GM10248 (cell line): ENCODE data around the gene TTC23.

Experiments
- CTCF ChIA-PET: fragments of 300-600 bp; sonication (Branson Sonifier 250); formaldehyde crosslinking; extraction: SDS; loops from one replicate; lab custom pipeline; 2021; ENCODE audit warnings: antibody characterized with exemption; lab: Yijun Ruan, JAX
- POLR2A ChIA-PET: fragments of 350-650 bp; sonication (Branson Sonifier 250); formaldehyde crosslinking; extraction: SDS; loops from one replicate; lab custom pipeline; 2020; ENCODE audit warnings: antibody characterized with exemption; lab: Yijun Ruan, JAX
- DNase-seq: peaks from one replicate; pipeline ENCODE4 v3.0.0; 2012; ENCODE audit errors: extremely low spot score
- TF ChIP-seq, protein P1 (sequence below): IDR thresholded peaks from 2 replicates; pipeline ENCODE4 v1.5.1; 2012; ENCODE audit warnings: mild to moderate bottlenecking, low read depth; ENCODE audit errors: extremely low read depth, missing control alignments, control extremely low read depth

The TTC23 gene

GRCh38 chr15:99282121-99282520, 32.7 kb upstream of the TTC23 start:
- POLR2A ChIA-PET, result interaction anchor here (0.6 kb wide), 1 partner anchor 329 kb away, joined by 3 read pairs; no protein-coding TSS in a partner anchor

DNA sequence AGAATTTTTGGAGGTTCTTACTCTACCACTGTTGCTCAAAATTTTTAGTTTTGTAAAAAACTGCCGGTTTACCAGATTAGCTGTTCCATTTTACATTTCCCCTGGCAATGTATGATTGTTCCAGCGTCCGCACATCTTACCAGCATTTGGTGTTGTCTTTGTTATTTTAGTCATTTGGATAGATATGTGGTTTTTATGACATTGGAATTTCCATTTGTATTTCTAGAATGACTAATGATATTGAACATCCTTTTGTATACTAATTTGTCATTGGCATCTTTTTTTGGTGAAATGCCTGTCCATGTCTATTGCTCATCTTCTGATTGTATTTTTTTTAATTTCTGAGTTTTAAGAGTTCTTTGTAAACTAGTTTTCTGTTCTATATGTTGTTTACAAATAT, 30.4 kb upstream of the TTC23 start:
- CTCF ChIA-PET, result interaction anchor here (1.4 to 13.7 kb wide), 2 partner anchors 423 to 475 kb away, joined by 3 to 154 read pairs; no protein-coding TSS in a partner anchor

More at GRCh38 chr15:99282121-99282520, 32.7 kb upstream of the TTC23 start:
- TF ChIP-seq, protein P1, sequence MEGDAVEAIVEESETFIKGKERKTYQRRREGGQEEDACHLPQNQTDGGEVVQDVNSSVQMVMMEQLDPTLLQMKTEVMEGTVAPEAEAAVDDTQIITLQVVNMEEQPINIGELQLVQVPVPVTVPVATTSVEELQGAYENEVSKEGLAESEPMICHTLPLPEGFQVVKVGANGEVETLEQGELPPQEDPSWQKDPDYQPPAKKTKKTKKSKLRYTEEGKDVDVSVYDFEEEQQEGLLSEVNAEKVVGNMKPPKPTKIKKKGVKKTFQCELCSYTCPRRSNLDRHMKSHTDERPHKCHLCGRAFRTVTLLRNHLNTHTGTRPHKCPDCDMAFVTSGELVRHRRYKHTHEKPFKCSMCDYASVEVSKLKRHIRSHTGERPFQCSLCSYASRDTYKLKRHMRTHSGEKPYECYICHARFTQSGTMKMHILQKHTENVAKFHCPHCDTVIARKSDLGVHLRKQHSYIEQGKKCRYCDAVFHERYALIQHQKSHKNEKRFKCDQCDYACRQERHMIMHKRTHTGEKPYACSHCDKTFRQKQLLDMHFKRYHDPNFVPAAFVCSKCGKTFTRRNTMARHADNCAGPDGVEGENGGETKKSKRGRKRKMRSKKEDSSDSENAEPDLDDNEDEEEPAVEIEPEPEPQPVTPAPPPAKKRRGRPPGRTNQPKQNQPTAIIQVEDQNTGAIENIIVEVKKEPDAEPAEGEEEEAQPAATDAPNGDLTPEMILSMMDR, result no peak
- CTCF ChIA-PET, result interaction anchor here (1.0 to 5.3 kb wide), 7 partner anchors 9 to 473 kb away, joined by 3 to 60 read pairs (median 8); no protein-coding TSS in a partner anchor
- DNase-seq, result no peak

DNA sequence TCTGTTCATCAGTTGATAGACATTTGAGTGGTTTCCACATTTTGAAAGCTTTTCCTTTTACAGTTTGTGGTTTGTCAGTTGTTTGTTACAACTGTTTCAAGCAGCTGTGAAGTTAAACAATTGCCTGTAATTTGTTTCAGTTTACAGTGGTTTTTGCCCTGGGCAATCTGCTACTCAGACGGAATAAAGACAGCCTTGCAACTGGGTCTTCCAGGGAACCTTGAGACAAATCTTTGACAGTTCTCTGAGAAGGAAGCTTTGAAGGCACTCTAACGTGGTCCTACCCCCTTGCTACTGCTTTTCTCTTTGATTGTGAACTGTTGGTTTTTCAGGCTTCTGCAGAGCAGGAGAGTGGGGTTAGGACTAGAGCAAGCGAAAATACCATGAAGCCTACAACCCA, 29.9 kb upstream of the TTC23 start:
- TF ChIP-seq, protein P1, result no peak
- ChIA-PET CTCF (interaction anchor here (1.4 to 13.7 kb wide), 2 partner anchors 423 to 476 kb away, joined by 3 to 154 read pairs; no protein-coding TSS in a partner anchor), POLR2A (no interaction called here)
- no peak for DNase-seq

More for the DNA sequence above, 30.4 kb upstream of the TTC23 start:
- TF ChIP-seq, protein P1, result no peak
- no peak for DNase-seq
- POLR2A ChIA-PET, result no interaction called here

DNA sequence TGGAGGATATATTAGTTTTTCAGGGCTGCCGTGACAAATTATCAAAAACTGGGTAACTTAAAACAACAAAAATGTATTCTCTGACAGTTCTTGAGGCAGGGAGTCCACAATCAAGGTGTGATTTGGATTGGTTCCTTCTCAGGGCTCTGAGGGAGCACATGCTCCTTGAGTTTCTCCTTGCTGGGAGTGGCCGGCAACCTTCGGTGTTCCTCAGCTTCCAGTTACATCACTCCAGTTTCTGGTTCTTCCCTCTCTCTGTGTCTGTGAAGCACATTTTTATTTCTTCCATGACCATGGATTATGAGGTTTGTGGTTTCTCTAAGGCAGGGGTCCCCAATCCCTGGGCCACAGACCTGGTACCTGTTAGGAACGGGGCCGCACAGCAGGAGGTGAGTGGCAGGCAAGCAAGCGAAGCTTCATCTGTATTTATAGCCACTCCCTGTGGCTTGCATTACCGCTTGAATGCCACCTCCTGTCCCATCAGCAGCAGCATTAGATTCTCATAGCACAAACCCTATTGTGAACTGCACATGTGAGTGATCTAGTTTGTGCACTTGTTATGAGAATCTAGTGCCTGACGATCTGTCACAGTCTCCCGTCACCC, 26.2 kb upstream of the TTC23 start:
- POLR2A ChIA-PET, result no interaction called here
- TF ChIP-seq, protein P1, result no peak
- no peak for DNase-seq
- CTCF ChIA-PET, result interaction anchor here (1.1 to 13.7 kb wide), 6 partner anchors 8 to 480 kb away, joined by 3 to 154 read pairs (median 51); partner anchors contain the start of gene LYSMD4

DNA sequence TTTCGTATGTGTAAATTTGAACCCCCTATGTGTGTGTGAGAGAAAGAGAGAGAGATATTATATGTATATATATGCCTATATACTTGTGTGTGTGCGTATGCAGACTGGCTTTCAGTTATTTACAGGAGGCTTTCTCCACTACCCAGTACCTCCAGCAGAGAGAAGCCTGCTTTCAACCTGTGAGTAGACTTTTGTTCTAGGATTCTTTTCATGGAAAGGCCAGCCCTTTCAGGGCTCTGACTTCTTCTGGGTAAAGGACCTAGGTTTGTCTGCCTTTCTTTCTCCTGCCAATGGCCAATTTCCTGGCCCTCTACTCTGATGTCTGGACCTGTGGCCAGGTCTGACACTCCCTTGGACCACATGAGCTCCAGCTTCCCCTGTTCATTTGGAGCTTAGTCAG, 25.7 kb upstream of the TTC23 start:
- DNase-seq, result no peak
- CTCF ChIA-PET, result interaction anchor here (1.1 to 13.7 kb wide), 7 partner anchors 8 to 480 kb away, joined by 3 to 154 read pairs (median 60); partner anchors contain the start of gene LYSMD4

DNA sequence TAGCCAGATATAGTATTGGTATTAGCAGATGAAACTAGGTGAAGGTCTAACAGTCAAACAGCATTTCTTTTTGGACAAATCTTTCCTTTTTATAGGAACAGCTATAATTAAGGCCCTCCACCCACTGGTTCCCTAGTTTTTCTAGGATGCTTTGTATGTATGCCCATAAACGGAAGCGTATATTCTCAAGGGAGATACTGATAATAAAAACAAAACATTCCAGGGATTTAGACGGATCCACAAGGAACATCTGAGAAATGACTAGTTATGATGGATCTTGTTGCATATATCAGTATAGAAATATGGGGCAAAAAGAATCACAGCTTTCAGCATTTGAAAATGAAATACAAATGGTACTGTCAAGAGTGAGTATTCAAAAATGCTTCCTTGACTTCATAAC, 24.4 kb upstream of the TTC23 start:
- TF ChIP-seq, protein P1, result no peak
- DNase-seq, result no peak
- CTCF ChIA-PET, result interaction anchor here (0.9 to 13.7 kb wide), 17 partner anchors 9 to 652 kb away, joined by 3 to 154 read pairs (median 11); partner anchors contain the start of genes LRRC28 and LYSMD4
- POLR2A ChIA-PET, result no interaction called here

More for the DNA sequence above, 25.7 kb upstream of the TTC23 start:
- POLR2A ChIA-PET, result no interaction called here
- TF ChIP-seq, protein P1, result no peak
